GM19025 (cell line): ENCODE results near the gene AGPAT4.

ENCODE experiments used
- ATAC-seq: cut with Tn5 transposase; IDR thresholded peaks from one replicate; pipeline ENCODE4 v1.9.1; 2021; ENCODE audit warnings: mild to moderate bottlenecking, low read depth, moderate library complexity; ENCODE audit not compliant: unreplicated experiment

Gene AGPAT4

GRCh38 chr6:161088676-161089328, 185.1 kb downstream of the AGPAT4 start:
- ATAC-seq = no peak

- ATAC-seq = no peak
Measured at GRCh38 chr6:161085246-161085645, 188.6 kb downstream of the AGPAT4 start.

GRCh38 chr6:161082215-161082614, 191.6 kb downstream of the AGPAT4 start:
- ATAC-seq = no peak

GRCh38 chr6:161080263-161080970, 193.4 kb downstream of the AGPAT4 start:
- no peak for ATAC-seq
